ENCODE data around the gene SLC6A7. TPM values are rescaled to one million over a fixed set of nuclear protein-coding genes. Genes with fewer than 3 reads are reported as not detected.

SLC6A7 gene
- total RNA-seq, 1 donor from 2014 or later, result not detected

GRCh38 chr5:150155258-150156026, 34.4 kb upstream of the SLC6A7 start, which contains the start of gene PDGFRB:
TSS of gene PDGFRB (minus strand) at chr5:150155845. CDS start at chr5:150137047, 18,798 bp downstream.
- intact Hi-C loops (cut with micrococcal nuclease), result no loop called here

GRCh38 chr5:150156027-150156368, 33.9 kb upstream of the SLC6A7 start:
- intact Hi-C loops (cut with micrococcal nuclease), result no loop called here

GRCh38 chr5:150156540-150156939, 33.3 kb upstream of the SLC6A7 start:
- intact Hi-C loops (cut with micrococcal nuclease), result no loop called here

- intact Hi-C loops (cut with micrococcal nuclease), result no loop called here
Observed at GRCh38 chr5:150157168-150157567, 32.7 kb upstream of the SLC6A7 start.

- intact Hi-C loops (cut with micrococcal nuclease), result no loop called here
Observed at GRCh38 chr5:150158170-150158949, 31.5 kb upstream of the SLC6A7 start.

GRCh38 chr5:150159031-150159430, 30.8 kb upstream of the SLC6A7 start:
- intact Hi-C loops (cut with micrococcal nuclease), result no loop called here

- intact Hi-C loops (cut with micrococcal nuclease), result loop anchor here (2.0 kb wide), 1 partner anchor 191 kb away; no protein-coding TSS in a partner anchor
Observed at GRCh38 chr5:150159741-150160179, 30.1 kb upstream of the SLC6A7 start.

- intact Hi-C loops (cut with micrococcal nuclease), result loop anchor here (1.0 to 2.0 kb wide), 3 partner anchors 58 to 276 kb away; no protein-coding TSS in a partner anchor
Observed at GRCh38 chr5:150160448-150161081, 29.3 kb upstream of the SLC6A7 start.

- intact Hi-C loops (cut with micrococcal nuclease), result loop anchor here (1.0 to 2.0 kb wide), 3 partner anchors 57 to 275 kb away; no protein-coding TSS in a partner anchor
Observed at GRCh38 chr5:150161242-150162141, 28.4 kb upstream of the SLC6A7 start.

- intact Hi-C loops (cut with micrococcal nuclease), result no loop called here
Observed at GRCh38 chr5:150162142-150162513, 27.7 kb upstream of the SLC6A7 start.

- intact Hi-C loops (cut with micrococcal nuclease), result no loop called here
Observed at GRCh38 chr5:150163035-150163434, 26.8 kb upstream of the SLC6A7 start.

GRCh38 chr5:150163547-150164059, 26.3 kb upstream of the SLC6A7 start:
- intact Hi-C loops (cut with micrococcal nuclease), result no loop called here

- intact Hi-C loops (cut with micrococcal nuclease), result no loop called here
Observed at GRCh38 chr5:150164211-150164980, 25.5 kb upstream of the SLC6A7 start.

GRCh38 chr5:150166037-150166649, 23.7 kb upstream of the SLC6A7 start:
- intact Hi-C loops (cut with micrococcal nuclease), result no loop called here

- intact Hi-C loops (cut with micrococcal nuclease), result no loop called here
Observed at GRCh38 chr5:150166650-150167511, 23.0 kb upstream of the SLC6A7 start, which contains the start of gene CDX1. TSS of gene CDX1 (plus strand) at chr5:150166778. CDS start at chr5:150166877, 99 bp downstream.

GRCh38 chr5:150167512-150167850, 22.4 kb upstream of the SLC6A7 start:
- intact Hi-C loops (cut with micrococcal nuclease), result no loop called here

GRCh38 chr5:150167908-150168307, 22.0 kb upstream of the SLC6A7 start:
- intact Hi-C loops (cut with micrococcal nuclease), result no loop called here

GRCh38 chr5:150168864-150169263, 21.0 kb upstream of the SLC6A7 start:
- intact Hi-C loops (cut with micrococcal nuclease), result no loop called here
